Astrocyte of the hippocampus (primary cell): ENCODE results near the gene TAS2R3.
A peak's percentile ranks its signal among the peaks of the same experiment; 100 is the strongest.

ENCODE experiments used
- DNase-seq: peaks from one replicate; pipeline ENCODE4 v3.0.0; 2011; ENCODE audit warnings: low read depth, low spot score

The TAS2R3 gene

DNA sequence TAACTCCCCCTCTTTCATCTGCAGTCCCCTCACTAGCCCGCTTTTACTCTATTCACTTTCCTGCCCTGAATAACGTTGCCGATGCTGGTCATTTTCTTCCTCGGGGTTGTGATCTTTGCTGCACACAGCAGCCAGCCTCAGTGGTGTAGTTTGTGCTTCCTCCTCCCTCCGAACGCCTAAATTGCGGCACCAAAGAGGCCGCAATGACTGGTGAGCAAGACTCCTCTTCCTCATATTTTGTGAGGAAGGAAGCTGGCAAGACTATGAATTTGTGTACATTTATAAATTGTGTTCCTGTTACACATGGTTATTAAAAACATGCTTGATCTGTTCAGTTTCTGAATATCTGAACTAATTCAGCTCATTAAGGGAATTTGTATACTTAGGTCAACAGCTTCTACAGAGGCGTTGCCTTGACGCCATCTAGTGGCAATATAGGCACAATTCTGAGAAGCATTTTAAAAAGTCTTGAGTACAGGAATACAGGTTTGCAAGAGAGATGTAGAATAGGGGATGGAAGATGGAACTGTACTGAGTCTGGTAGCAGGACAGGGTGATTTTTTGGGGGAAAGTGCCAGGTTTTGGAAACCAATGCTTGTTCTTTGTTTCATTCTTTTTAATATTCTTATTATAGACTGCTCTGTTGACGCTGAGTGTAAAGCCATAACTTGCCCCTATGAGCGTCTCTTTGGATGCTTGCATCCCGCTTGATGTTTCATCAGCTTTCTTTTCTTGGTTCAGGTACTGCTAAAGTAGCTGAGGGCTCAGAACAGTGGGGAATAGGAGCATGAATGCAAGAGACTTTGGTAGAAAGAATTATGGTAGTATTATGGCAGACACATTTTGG, 22.0 kb downstream of the TAS2R3 start:
- DNase-seq: peak; percentile 72

DNA sequence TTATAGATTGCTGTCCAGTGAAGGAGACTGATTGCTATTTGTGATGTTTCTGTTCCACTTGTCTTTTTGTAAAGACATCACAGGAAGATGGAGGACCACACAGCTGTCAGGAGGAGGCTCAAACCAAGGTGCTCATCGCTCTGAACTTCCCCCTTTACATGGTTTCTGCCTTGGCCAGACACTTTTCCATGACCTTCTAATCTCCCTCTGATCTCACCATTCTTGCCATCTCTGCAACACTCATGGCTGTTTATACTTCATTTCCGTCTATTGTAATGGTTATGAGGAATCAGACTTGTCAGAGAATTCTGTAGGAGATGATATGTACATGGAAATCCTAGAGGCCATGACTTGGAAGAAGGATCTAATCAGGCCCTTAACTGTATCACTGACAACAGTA, 24.4 kb downstream of the TAS2R3 start:
- no peak for DNase-seq

DNA sequence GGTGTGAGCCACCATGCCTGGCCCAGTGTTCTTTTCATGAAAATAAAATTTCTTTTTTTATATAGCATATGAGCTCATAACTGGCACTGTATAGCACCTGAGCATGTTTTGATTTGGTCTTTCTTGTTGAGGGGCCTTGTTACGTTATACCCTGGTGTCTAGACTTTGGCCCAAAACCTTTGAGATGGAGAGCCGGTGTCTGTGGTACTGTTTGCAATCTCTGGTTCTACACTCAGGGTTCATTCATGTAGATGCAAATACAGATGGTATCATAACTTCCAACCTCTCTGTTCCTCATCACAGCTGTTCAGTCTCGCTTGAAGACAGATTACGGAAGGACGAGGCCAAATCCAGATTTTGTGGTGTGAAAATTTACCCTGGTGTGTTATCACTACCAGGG, 26.0 kb downstream of the TAS2R3 start, which contains the start of gene TAS2R5:
TSS of gene TAS2R5 (plus strand) at position 301 of the 400 bp plus-strand sequence. CDS start 145 bp downstream, outside the sequence.
- no peak for DNase-seq

DNA sequence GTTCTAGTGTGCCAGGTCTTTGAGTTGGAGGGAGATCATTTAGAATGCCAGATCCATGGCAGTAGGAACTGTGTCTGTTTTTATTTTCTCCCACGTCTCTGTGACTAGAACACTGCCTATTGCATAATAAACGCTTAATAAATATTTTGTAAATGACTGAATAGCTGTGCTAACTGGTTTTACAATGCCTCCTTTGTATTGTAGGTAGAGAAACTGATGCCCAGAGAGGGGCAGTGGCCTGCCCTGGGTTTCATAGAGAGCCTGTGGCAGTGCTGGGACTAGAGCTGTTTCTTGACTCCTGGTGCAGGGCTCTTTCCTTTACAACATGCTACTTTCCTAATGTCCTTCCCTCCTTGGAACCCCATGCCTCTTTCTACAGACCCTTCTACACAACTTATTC, 28.6 kb downstream of the TAS2R3 start:
- no peak for DNase-seq
